ENCODE data around the gene ZBTB8A.
"Not testable (repeated sequence)": the region's sequence is repeated elsewhere in the genome, so short reads cannot be mapped to it uniquely, and the experiment has no call there.

The ZBTB8A gene

DNA sequence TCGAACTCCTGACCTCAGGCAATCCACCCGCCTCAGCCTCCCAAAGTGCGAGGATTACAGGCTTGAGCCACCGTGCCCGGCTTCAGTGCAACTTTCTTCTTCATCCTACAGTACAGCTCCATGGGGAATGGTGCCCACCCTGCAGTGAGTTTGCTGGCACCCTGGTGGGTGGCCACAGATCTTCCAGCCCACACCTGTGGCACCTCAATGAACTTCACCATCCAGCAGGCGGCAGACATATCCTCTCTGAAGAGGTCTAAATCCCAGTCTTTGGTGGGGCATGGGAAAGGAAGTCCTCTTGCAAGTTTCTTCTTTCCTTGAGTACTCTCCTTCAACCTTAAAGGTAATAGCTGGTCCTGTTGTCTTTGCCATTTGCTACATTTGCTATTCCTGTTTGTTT is 18.1 kb upstream of the ZBTB8A start:
- ATAC-seq, result no peak
- no peak for TF ChIP-seq ZFP3 (CRISPR knock-in tag; IDR thresholded peaks at IDR 0.05)

DNA sequence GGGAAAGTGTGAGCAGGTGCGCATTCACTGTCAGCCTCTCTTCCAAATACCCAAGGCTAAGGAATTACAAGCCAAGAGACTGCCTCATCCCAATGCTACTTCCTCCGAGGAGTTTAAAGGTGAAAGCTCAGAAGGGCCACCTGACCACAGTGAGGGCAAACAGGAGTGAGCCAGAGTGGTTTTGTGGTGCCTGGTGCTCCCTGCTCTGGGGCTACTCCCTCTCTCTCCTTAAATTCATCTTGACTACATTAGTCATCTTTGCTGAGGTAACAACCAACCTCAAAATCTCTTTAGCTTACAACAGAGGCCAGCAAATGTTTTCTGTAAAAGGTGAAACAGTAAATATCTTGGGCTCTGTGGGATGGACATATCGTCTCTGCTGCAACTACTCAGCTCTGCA is 14.2 kb upstream of the ZBTB8A start:
- no peak for TF ChIP-seq ZFP30 (CRISPR knock-in tag; IDR thresholded peaks at IDR 0.05)
- no peak for TF ChIP-seq ARNTL (CRISPR knock-in tag; IDR thresholded peaks at IDR 0.05; ENCODE audit: borderline replicate concordance, low read depth)
- no peak for TF ChIP-seq ISL1 (CRISPR knock-in tag; IDR thresholded peaks at IDR 0.05)
- TF ChIP-seq, protein P1, sequence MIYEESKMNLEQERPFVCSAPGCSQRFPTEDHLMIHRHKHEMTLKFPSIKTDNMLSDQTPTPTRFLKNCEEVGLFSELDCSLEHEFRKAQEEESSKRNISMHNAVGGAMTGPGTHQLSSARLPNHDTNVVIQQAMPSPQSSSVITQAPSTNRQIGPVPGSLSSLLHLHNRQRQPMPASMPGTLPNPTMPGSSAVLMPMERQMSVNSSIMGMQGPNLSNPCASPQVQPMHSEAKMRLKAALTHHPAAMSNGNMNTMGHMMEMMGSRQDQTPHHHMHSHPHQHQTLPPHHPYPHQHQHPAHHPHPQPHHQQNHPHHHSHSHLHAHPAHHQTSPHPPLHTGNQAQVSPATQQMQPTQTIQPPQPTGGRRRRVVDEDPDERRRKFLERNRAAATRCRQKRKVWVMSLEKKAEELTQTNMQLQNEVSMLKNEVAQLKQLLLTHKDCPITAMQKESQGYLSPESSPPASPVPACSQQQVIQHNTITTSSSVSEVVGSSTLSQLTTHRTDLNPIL (CRISPR knock-in tag; IDR thresholded peaks at IDR 0.05; ENCODE audit: low read depth), result no peak
- no peak for TF ChIP-seq TOX (CRISPR knock-in tag; IDR thresholded peaks at IDR 0.05; ENCODE audit: borderline replicate concordance)
- ATAC-seq, result no peak

DNA sequence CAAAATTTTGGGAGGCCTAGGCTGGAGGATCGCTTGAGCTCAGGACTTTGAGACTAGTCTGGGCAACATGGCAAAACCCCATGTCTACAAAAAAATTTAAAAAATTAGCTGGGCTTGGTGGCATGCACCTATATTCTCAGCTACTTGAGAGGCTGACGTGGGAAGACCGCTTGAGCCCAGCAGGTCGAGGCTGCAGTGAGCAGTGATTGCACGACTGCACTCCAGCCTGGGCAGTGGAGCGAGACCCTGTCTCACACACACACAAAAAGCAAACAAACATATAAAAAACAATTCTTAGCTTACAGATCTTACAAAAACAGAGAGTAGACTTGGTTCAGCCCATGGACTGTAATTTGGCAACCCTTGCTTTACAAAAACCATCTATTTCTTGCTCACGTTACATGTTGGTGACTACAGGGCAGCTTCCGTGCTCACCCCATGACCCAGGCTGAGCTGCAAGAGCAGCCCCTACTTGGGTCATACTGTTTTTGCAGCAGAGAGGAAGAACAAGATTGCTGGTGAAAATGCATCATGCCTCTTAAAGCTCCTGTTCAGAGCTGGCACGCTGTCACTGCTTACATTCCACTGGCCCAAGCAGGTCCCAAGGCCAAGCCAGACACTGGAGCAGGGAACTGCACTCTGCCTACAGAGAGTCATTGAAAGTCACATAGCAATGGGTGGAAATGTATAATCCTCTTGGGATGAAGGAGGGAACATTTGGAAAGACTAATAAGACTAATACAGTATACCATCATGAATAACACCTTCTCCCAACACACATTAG is 13.4 kb upstream of the ZBTB8A start:
- ATAC-seq, result no peak
- no peak for TF ChIP-seq BACH2 (CRISPR knock-in tag; IDR thresholded peaks at IDR 0.05; ENCODE audit: borderline replicate concordance)
- TF ChIP-seq TCF4 (CRISPR knock-in tag; IDR thresholded peaks at IDR 0.05; ENCODE audit: borderline replicate concordance), result no peak
- no peak for TF ChIP-seq CSDC2 (CRISPR knock-in tag; IDR thresholded peaks at IDR 0.05)
- no peak for TF ChIP-seq ESRRG (CRISPR knock-in tag; IDR thresholded peaks at IDR 0.05)
- no peak for TF ChIP-seq ZNF565 (CRISPR knock-in tag; conservative IDR thresholded peaks at IDR 0.05; ENCODE audit: low read depth)

DNA sequence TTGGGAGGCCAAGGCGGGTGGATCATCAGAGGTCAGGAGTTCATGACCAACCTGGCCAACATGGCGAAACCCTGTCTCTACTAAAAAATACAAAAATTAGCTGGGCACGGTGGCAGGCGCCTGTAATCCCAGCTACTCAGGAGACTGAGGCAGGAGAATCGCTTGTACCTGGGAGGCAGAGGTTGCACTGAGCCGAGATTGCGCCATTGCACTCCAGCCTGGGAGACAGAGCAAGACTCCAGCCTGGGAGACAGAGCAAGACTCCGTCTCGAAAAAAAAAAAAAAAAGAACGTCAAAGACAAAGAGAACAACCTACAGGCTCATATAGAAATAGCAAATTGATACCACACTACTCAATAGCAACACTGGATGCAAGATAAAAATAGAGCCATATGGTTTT is 10.7 kb upstream of the ZBTB8A start:
- ATAC-seq, result not testable (repeated sequence)

DNA sequence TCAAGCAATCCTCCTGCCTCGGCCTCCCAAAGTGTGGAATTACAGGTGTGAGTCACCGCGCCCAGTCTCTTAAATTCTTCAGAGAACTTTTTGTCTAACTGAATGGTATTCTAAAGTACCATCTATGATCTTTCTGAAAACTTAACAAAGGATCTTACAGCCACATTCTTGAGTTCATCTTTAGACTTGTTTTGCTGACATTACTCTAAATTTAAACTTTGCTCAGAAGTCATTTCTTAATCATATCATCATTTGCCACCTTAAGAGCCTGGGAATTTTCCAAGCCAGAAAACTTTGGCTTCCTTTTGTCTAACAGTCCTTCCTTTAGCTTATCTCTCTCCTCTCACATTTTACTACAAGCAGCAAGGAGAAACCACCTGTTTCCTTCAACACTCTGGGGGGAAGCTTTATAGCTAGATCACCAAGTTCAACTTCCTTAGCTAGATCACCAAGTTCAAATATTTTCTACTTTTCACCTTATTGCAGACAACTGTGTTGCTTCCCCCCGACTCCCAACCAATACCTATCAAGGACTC is 5.4 kb upstream of the ZBTB8A start:
- no peak for ATAC-seq
- TF ChIP-seq ZC3H10 (CRISPR knock-in tag; IDR thresholded peaks at IDR 0.05), result no peak
- no peak for TF ChIP-seq ISL1 (CRISPR knock-in tag; IDR thresholded peaks at IDR 0.05)
- TF ChIP-seq, protein P2, sequence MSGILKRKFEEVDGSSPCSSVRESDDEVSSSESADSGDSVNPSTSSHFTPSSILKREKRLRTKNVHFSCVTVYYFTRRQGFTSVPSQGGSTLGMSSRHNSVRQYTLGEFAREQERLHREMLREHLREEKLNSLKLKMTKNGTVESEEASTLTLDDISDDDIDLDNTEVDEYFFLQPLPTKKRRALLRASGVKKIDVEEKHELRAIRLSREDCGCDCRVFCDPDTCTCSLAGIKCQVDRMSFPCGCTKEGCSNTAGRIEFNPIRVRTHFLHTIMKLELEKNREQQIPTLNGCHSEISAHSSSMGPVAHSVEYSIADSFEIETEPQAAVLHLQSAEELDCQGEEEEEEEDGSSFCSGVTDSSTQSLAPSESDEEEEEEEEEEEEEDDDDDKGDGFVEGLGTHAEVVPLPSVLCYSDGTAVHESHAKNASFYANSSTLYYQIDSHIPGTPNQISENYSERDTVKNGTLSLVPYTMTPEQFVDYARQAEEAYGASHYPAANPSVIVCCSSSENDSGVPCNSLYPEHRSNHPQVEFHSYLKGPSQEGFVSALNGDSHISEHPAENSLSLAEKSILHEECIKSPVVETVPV (CRISPR knock-in tag; IDR thresholded peaks at IDR 0.05), result no peak
- TF ChIP-seq PPARA (CRISPR knock-in tag; IDR thresholded peaks at IDR 0.05; ENCODE audit: borderline replicate concordance), result no peak
- no peak for TF ChIP-seq ARNTL (CRISPR knock-in tag; IDR thresholded peaks at IDR 0.05; ENCODE audit: borderline replicate concordance, low read depth)
- TF ChIP-seq CSDC2 (CRISPR knock-in tag; IDR thresholded peaks at IDR 0.05), result no peak
- TF ChIP-seq, protein P3, sequence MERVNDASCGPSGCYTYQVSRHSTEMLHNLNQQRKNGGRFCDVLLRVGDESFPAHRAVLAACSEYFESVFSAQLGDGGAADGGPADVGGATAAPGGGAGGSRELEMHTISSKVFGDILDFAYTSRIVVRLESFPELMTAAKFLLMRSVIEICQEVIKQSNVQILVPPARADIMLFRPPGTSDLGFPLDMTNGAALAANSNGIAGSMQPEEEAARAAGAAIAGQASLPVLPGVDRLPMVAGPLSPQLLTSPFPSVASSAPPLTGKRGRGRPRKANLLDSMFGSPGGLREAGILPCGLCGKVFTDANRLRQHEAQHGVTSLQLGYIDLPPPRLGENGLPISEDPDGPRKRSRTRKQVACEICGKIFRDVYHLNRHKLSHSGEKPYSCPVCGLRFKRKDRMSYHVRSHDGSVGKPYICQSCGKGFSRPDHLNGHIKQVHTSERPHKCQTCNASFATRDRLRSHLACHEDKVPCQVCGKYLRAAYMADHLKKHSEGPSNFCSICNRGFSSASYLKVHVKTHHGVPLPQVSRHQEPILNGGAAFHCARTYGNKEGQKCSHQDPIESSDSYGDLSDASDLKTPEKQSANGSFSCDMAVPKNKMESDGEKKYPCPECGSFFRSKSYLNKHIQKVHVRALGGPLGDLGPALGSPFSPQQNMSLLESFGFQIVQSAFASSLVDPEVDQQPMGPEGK (CRISPR knock-in tag; IDR thresholded peaks at IDR 0.05; ENCODE audit: borderline replicate concordance), result no peak
- TF ChIP-seq OSR1 (CRISPR knock-in tag; IDR thresholded peaks at IDR 0.05), result no peak
- TF ChIP-seq ZNF70 (CRISPR knock-in tag; IDR thresholded peaks at IDR 0.05), result no peak
- TF ChIP-seq ZNF565 (CRISPR knock-in tag; conservative IDR thresholded peaks at IDR 0.05; ENCODE audit: low read depth), result no peak
- no peak for TF ChIP-seq ZFP30 (CRISPR knock-in tag; IDR thresholded peaks at IDR 0.05)
- TF ChIP-seq, protein P4, sequence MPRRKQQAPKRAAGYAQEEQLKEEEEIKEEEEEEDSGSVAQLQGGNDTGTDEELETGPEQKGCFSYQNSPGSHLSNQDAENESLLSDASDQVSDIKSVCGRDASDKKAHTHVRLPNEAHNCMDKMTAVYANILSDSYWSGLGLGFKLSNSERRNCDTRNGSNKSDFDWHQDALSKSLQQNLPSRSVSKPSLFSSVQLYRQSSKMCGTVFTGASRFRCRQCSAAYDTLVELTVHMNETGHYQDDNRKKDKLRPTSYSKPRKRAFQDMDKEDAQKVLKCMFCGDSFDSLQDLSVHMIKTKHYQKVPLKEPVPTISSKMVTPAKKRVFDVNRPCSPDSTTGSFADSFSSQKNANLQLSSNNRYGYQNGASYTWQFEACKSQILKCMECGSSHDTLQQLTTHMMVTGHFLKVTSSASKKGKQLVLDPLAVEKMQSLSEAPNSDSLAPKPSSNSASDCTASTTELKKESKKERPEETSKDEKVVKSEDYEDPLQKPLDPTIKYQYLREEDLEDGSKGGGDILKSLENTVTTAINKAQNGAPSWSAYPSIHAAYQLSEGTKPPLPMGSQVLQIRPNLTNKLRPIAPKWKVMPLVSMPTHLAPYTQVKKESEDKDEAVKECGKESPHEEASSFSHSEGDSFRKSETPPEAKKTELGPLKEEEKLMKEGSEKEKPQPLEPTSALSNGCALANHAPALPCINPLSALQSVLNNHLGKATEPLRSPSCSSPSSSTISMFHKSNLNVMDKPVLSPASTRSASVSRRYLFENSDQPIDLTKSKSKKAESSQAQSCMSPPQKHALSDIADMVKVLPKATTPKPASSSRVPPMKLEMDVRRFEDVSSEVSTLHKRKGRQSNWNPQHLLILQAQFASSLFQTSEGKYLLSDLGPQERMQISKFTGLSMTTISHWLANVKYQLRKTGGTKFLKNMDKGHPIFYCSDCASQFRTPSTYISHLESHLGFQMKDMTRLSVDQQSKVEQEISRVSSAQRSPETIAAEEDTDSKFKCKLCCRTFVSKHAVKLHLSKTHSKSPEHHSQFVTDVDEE (CRISPR knock-in tag; IDR thresholded peaks at IDR 0.05), result no peak
- TF ChIP-seq RARB (CRISPR knock-in tag; IDR thresholded peaks at IDR 0.05), result no peak
- TF ChIP-seq ZFP3 (CRISPR knock-in tag; IDR thresholded peaks at IDR 0.05), result no peak
- no peak for TF ChIP-seq TOX (CRISPR knock-in tag; IDR thresholded peaks at IDR 0.05; ENCODE audit: borderline replicate concordance)

Data from SK-N-SH treated with all-trans-retinoic acid at 6 μM for 48 hours (cell line).